Measurements from ENCODE around the gene USP9X. TPM values are rescaled to one million over a fixed set of nuclear protein-coding genes. Genes with fewer than 3 reads are reported as not detected.
A peak's percentile ranks its signal among the peaks of the same experiment; 100 is the strongest.
"Not testable (repeated sequence)": the region's sequence is repeated elsewhere in the genome, so short reads cannot be mapped to it uniquely, and the experiment has no call there.

Gene USP9X
- total and polyA plus RNA-seq, 7 donors: 19.4 to 138 (median 87.4) TPM

- TF ChIP-seq CTCF (IDR thresholded peaks at IDR 0.05): no peak
- Histone ChIP-seq H3K27ac (no peak overlapping the region), H3K9me3 (no peaks in the 10 kb centered on the region), H3K4me1 (no peaks in the 10 kb centered on the region), H3K4me3 (peak overlapping the region; percentile 26), H3K36me3 (ENCODE audit: insufficient read depth in 1 of 2, low read depth in 1 of 2) (no peaks in the 10 kb centered on the region), H3K27me3 (ENCODE audit: insufficient read depth in 3 of 3, low read length in 2 of 3) (peaks cover 0 to 14% (median 0%) of the 10 kb centered on the region in 3 donors)
- peak; percentile 62 to 92 (median 80) for ATAC-seq
- WGBS, 3 donors: 16 to 36% (median 35%) methylated on average over 8 of the region's 8 CpGs
- intact Hi-C loops (cut with DNase I): no loop called here
- DNase-seq: peak in 1 of 2 donors; percentile 61
Measured at GRCh38 chrX:41265615-41266014, 180.4 kb downstream of the USP9X start.

GRCh38 chrX:41273638-41274037 lies 188.4 kb downstream of the USP9X start:
- peaks cover 0 to 22% (median 0%) of the 10 kb centered on the region in 3 donors for H3K27me3 ChIP-seq (ENCODE audit: insufficient read depth in 3 of 3, low read length in 2 of 3)
- intact Hi-C loops (cut with DNase I): loop anchor here in 1 of 2 donors (10.0 kb wide), 1 partner anchor 171 kb away; the partner anchor contains the start of gene NYX
- WGBS, 3 donors: 65 to 76% (median 71%) methylated on average over 2 of the region's 2 CpGs

GRCh38 chrX:41275661-41276609 lies 190.7 kb downstream of the USP9X start:
- Histone ChIP-seq H3K4me3 (peak overlapping the region; percentile 66), H3K36me3 (ENCODE audit: insufficient read depth in 1 of 2, low read depth in 1 of 2) (no peaks in the 10 kb centered on the region), H3K9me3 (no peaks in the 10 kb centered on the region), H3K27ac (no peak overlapping the region), H3K4me1 (no peaks in the 10 kb centered on the region), H3K27me3 (ENCODE audit: insufficient read depth in 3 of 3, low read length in 2 of 3) (peaks cover 0 to 18% (median 0%) of the 10 kb centered on the region in 3 donors)
- intact Hi-C loops (cut with DNase I): loop anchor here (5.0 to 10.0 kb wide), 2 partner anchors 169 to 181 kb away; partner anchors contain the start of gene NYX (in 1 of the 2)
- DNase-seq: peak; percentile 67 to 85
- peak; percentile 57 for TF ChIP-seq CTCF (IDR thresholded peaks at IDR 0.05)
- peak; percentile 77 to 96 (median 88) for ATAC-seq
- WGBS, 3 donors: 1 to 2% (median 1%) methylated on average over 26 to 54 of the region's 54 CpGs

More at GRCh38 chrX:41273638-41274037, 188.4 kb downstream of the USP9X start:
- DNase-seq: no peak
- H3K9me3 ChIP-seq: no peaks in the 10 kb centered on the region
- no peaks in the 10 kb centered on the region for H3K36me3 ChIP-seq (ENCODE audit: insufficient read depth in 1 of 2, low read depth in 1 of 2)
- no peaks in the 10 kb centered on the region for H3K4me1 ChIP-seq
- no peak for ATAC-seq
- TF ChIP-seq CTCF (IDR thresholded peaks at IDR 0.05): no peak
- no peak overlapping the region for H3K27ac ChIP-seq
- no peak overlapping the region for H3K4me3 ChIP-seq

GRCh38 chrX:41276661-41277506 lies 191.6 kb downstream of the USP9X start:
- Histone ChIP-seq H3K27ac (no peak overlapping the region), H3K4me3 (peak overlapping the region; percentile 66), H3K9me3 (no peaks in the 10 kb centered on the region), H3K36me3 (ENCODE audit: insufficient read depth in 1 of 2, low read depth in 1 of 2) (no peaks in the 10 kb centered on the region), H3K4me1 (no peaks in the 10 kb centered on the region), H3K27me3 (ENCODE audit: insufficient read depth in 3 of 3, low read length in 2 of 3) (peaks cover 0 to 18% (median 0%) of the 10 kb centered on the region in 3 donors)
- DNase-seq: no peak
- peak in 1 of 4 donors; percentile 23 for ATAC-seq
- no peak for TF ChIP-seq CTCF (IDR thresholded peaks at IDR 0.05)
- WGBS, 3 donors: 32 to 42% (median 39%) methylated on average over 13 to 19 of the region's 19 CpGs
- intact Hi-C loops (cut with DNase I): loop anchor here (5.0 to 10.0 kb wide), 2 partner anchors 168 to 180 kb away; partner anchors contain the start of gene NYX (in 1 of the 2)

- ATAC-seq; H3K9me3 ChIP-seq; intact Hi-C loops (cut with DNase I); H3K27ac ChIP-seq; DNase-seq; H3K4me1 ChIP-seq; H3K4me3 ChIP-seq; H3K36me3 ChIP-seq (ENCODE audit: insufficient read depth in 1 of 2, low read depth in 1 of 2): not testable (repeated sequence)
- WGBS, 3 donors: 95 to 97% (median 97%) methylated on average over 5 of the region's 5 CpGs
- H3K27me3 ChIP-seq (ENCODE audit: insufficient read depth in 3 of 3, low read length in 2 of 3): peaks cover 0 to 10% (median 0%) of the 10 kb centered on the region in 3 donors
Measured at GRCh38 chrX:41282307-41282706, 197.1 kb downstream of the USP9X start.

- WGBS, 3 donors: 85 to 96% (median 96%) methylated on average over 8 to 21 of the region's 21 CpGs
- H3K27ac ChIP-seq; H3K36me3 ChIP-seq (ENCODE audit: insufficient read depth in 1 of 2, low read depth in 1 of 2); H3K4me3 ChIP-seq; H3K9me3 ChIP-seq; ATAC-seq; DNase-seq; intact Hi-C loops (cut with DNase I); H3K4me1 ChIP-seq: not testable (repeated sequence)
- H3K27me3 ChIP-seq (ENCODE audit: insufficient read depth in 3 of 3, low read length in 2 of 3): peaks cover 0 to 10% (median 0%) of the 10 kb centered on the region in 3 donors
Measured at GRCh38 chrX:41285928-41286327, 200.7 kb downstream of the USP9X start.
